Ammon's horn (tissue), 1 donor: ENCODE data around the gene VPS4B.
"Not testable (repeated sequence)": the region's sequence is repeated elsewhere in the genome, so short reads cannot be mapped to it uniquely, and the experiment has no call there.

Experiments
- DNase-seq: peaks from one replicate; pipeline ENCODE4 v3.0.0-alpha.2; 2016; ENCODE audit warnings: low spot score

Gene VPS4B

GRCh38 chr18:63367053-63367953, 55.0 kb downstream of the VPS4B start, which contains the start of gene KDSR:
Gene KDSR (minus strand): TSS chr18:63367206. CDS start chr18:63367118, 88 bp downstream.
- DNase-seq, result peak; percentile 93

- DNase-seq, result peak; percentile 36
Measured at GRCh38 chr18:63366213-63367052, 55.8 kb downstream of the VPS4B start.

- peak; percentile 32 for DNase-seq
Measured at GRCh38 chr18:63365876-63366212, 56.4 kb downstream of the VPS4B start.

- no peak for DNase-seq
Measured at GRCh38 chr18:63363951-63364350, 58.3 kb downstream of the VPS4B start.

- DNase-seq, result not testable (repeated sequence)
Measured at GRCh38 chr18:63363420-63363819, 58.9 kb downstream of the VPS4B start.

- DNase-seq, result no peak
Measured at GRCh38 chr18:63356272-63356896, 65.9 kb downstream of the VPS4B start.

- DNase-seq, result no peak
Measured at GRCh38 chr18:63350230-63350629, 72.0 kb downstream of the VPS4B start.

GRCh38 chr18:63348508-63349136, 73.7 kb downstream of the VPS4B start:
- DNase-seq, result no peak

GRCh38 chr18:63346480-63347183, 75.6 kb downstream of the VPS4B start:
- DNase-seq, result no peak

- DNase-seq, result peak; percentile 18
Measured at GRCh38 chr18:63346031-63346430, 76.2 kb downstream of the VPS4B start.

- no peak for DNase-seq
Measured at GRCh38 chr18:63344918-63345317, 77.4 kb downstream of the VPS4B start.

GRCh38 chr18:63344263-63344662, 78.0 kb downstream of the VPS4B start:
- no peak for DNase-seq

- peak; percentile 58 for DNase-seq
Measured at GRCh38 chr18:63342206-63342605, 80.1 kb downstream of the VPS4B start.

GRCh38 chr18:63339920-63340484, 82.3 kb downstream of the VPS4B start:
- no peak for DNase-seq
